ENCODE data around the gene VAV1.
"Not testable (repeated sequence)": the region's sequence is repeated elsewhere in the genome, so short reads cannot be mapped to it uniquely, and the experiment has no call there.

The VAV1 gene

DNA sequence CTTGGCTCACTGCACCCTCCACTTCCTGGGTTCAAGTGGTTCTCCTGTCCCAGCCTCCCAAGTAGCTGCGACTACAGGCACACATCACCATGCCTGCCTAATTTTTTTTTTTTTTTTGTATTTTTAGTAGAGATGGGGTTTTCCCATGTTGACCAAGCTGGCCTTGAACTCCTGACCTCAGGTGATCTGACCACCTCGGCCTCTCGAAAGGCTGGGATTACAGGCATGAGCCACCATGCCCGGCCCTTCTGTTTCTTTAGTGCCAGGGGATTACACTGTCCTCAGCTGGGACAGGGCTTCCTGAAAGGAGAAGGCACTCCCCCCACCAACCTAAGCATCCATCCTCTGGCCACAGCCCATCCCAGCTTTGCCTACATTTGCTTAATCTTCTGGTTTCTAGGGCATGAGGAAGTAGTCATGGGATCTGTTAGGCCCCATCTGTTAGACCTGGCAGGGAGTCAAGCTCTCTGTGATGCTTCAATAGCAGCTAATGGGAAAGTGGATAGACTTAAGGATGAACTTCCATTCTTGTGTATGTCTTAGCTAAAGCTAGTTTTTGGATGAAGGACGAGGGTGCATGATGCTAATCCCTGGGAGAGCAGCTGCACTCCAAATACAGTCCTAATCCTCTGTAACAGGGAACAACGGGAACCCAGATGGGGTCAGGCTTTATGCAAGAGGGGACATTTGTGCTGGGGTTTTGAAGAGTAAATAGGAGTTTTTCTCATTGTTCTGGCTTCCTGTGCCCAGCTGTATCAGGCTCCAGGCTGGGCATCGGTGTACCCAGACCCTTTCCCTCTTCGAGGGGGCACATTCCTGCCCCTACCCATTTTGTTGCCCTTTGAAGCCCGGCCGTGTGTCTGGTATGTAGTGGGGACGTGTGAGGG, 2.6 kb downstream of the VAV1 start:
- no peaks in the 10 kb centered on the region for H3K79me2 ChIP-seq (ENCODE audit: control insufficient read depth, insufficient read depth, low read length, unreplicated experiment)
- no peak overlapping the region for H3K4me3 ChIP-seq (ENCODE audit: low read depth, low read length)
- H3K36me3 ChIP-seq (ENCODE audit: insufficient read depth, low read length), result no peaks in the 10 kb centered on the region
- no peaks in the 10 kb centered on the region for H3K27me3 ChIP-seq (ENCODE audit: insufficient read depth, low read length)
- H2AFZ ChIP-seq (ENCODE audit: low read length, unreplicated experiment), result no peak overlapping the region
- H3K4me1 ChIP-seq (ENCODE audit: control insufficient read depth, insufficient read depth, low read length, unreplicated experiment), result no peaks in the 10 kb centered on the region
- H3K27ac ChIP-seq (ENCODE audit: low read depth, low read length), result no peak overlapping the region

DNA sequence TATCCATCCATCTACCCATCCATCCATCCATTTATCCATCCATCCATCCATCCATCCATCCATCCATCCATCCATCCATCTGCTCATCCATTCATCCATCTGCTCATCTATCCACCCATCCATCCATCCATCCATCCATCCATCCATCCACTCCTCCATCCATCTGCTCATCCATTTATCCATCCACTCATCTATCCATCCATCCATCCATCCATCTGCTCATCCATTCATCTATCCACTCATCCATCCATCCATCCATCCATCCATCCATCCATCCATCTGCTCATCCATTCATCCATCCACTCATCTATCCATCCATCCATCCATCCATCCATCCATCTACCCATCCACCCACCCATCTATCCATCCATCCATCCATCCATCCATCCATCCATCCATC, 3.5 kb downstream of the VAV1 start:
- H3K27ac ChIP-seq (ENCODE audit: low read depth, low read length); H3K36me3 ChIP-seq (ENCODE audit: insufficient read depth, low read length); H3K4me1 ChIP-seq (ENCODE audit: control insufficient read depth, insufficient read depth, low read length, unreplicated experiment); H2AFZ ChIP-seq (ENCODE audit: low read length, unreplicated experiment); H3K79me2 ChIP-seq (ENCODE audit: control insufficient read depth, insufficient read depth, low read length, unreplicated experiment); H3K27me3 ChIP-seq (ENCODE audit: insufficient read depth, low read length); H3K4me3 ChIP-seq (ENCODE audit: low read depth, low read length): not testable (repeated sequence)

DNA sequence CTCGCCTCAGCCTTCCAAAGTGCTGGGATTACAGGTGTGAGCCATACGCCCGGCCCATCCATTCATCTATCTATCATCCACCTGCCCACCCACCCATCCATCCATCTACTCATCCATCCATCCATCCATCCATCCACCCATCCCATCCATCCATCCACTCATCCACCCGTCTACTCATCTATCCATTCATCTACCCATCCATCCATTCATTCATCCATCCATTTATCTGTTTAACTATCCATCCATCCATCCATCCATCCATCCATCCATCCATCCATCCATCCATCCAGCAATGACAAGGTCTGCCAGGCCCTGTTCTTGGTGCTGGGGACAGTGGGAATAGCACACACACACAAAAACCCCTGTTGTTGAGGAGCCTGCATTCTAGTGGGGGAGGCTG, 4.5 kb downstream of the VAV1 start:
- Histone ChIP-seq H3K27me3 (ENCODE audit: insufficient read depth, low read length) (no peaks in the 10 kb centered on the region), H3K27ac (ENCODE audit: low read depth, low read length) (no peak overlapping the region), H3K4me3 (ENCODE audit: low read depth, low read length) (no peak overlapping the region), H3K79me2 (ENCODE audit: control insufficient read depth, insufficient read depth, low read length, unreplicated experiment) (no peaks in the 10 kb centered on the region), H3K36me3 (ENCODE audit: insufficient read depth, low read length) (no peaks in the 10 kb centered on the region), H3K4me1 (ENCODE audit: control insufficient read depth, insufficient read depth, low read length, unreplicated experiment) (no peaks in the 10 kb centered on the region), H2AFZ (ENCODE audit: low read length, unreplicated experiment) (no peak overlapping the region)

DNA sequence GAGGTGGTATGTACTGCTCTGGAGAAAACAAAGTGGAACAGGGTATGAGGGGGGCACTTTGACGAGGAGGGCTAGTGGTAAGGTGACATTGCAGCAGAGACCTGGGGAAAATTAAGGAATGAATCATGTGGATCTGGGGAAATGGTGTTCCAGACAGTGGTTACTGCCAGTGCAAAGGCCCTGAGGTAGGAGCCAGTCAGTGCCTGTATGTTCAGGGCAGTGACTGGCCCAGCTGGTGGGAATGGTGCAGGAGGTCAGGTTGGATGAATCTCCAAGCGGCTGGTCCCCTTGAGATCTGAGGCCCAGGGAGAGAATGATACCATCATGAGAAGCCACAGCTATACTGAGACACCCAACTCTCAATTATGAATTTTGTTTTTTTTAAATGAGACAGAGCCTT, 4.9 kb downstream of the VAV1 start:
- Histone ChIP-seq H3K79me2 (ENCODE audit: control insufficient read depth, insufficient read depth, low read length, unreplicated experiment) (no peaks in the 10 kb centered on the region), H2AFZ (ENCODE audit: low read length, unreplicated experiment) (no peak overlapping the region), H3K27ac (ENCODE audit: low read depth, low read length) (no peak overlapping the region), H3K36me3 (ENCODE audit: insufficient read depth, low read length) (no peaks in the 10 kb centered on the region), H3K4me3 (ENCODE audit: low read depth, low read length) (no peak overlapping the region), H3K4me1 (ENCODE audit: control insufficient read depth, insufficient read depth, low read length, unreplicated experiment) (no peaks in the 10 kb centered on the region), H3K27me3 (ENCODE audit: insufficient read depth, low read length) (no peaks in the 10 kb centered on the region)

DNA sequence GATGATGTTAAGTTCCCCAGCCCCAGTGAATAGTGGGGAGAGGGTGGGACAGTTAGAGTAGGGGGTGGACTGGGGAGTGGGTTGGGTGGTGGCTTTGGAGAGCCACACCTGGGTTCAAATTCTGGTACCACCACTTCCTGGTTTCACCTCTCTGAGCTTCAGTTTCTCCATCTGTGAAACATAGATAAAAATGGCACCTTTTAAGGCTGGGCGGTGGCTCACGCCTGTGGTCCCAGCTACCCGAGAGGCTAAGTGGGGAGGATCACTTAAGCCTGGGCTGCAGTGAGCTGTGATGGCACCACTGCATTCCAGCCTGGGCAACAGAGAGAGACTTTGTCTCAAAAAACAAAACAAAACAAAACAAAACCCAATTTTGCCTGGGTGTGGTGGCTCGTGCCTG, 5.9 kb downstream of the VAV1 start:
- H3K4me3 ChIP-seq (ENCODE audit: low read depth, low read length), result no peak overlapping the region
- H3K27ac ChIP-seq (ENCODE audit: low read depth, low read length), result no peak overlapping the region
- no peaks in the 10 kb centered on the region for H3K27me3 ChIP-seq (ENCODE audit: insufficient read depth, low read length)
- no peaks in the 10 kb centered on the region for H3K36me3 ChIP-seq (ENCODE audit: insufficient read depth, low read length)
- H3K79me2 ChIP-seq (ENCODE audit: control insufficient read depth, insufficient read depth, low read length, unreplicated experiment), result no peaks in the 10 kb centered on the region
- no peak overlapping the region for H2AFZ ChIP-seq (ENCODE audit: low read length, unreplicated experiment)
- H3K4me1 ChIP-seq (ENCODE audit: control insufficient read depth, insufficient read depth, low read length, unreplicated experiment), result no peaks in the 10 kb centered on the region

DNA sequence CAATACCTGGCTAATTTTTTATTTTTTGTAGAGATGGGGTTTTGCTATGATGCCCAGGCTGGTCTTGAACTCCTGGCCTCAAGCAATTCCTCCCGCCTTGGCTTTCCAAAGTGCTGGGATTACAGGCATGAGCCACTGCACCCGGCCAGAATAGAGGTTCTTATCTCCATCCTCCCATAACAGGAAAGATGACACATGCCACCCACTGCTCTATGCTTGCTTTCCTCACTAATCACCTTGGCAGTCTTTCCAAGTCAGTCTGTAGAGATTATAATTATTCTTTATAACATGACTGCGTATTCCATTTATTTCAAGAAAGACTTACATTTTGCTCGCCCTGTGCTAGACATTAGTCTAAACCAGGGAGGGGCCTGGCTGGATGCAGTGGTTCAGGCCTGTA, 6.7 kb downstream of the VAV1 start:
- H3K79me2 ChIP-seq (ENCODE audit: control insufficient read depth, insufficient read depth, low read length, unreplicated experiment), result no peaks in the 10 kb centered on the region
- H3K36me3 ChIP-seq (ENCODE audit: insufficient read depth, low read length), result no peaks in the 10 kb centered on the region
- H3K27me3 ChIP-seq (ENCODE audit: insufficient read depth, low read length), result no peaks in the 10 kb centered on the region
- H3K4me1 ChIP-seq (ENCODE audit: control insufficient read depth, insufficient read depth, low read length, unreplicated experiment), result no peaks in the 10 kb centered on the region
- H3K4me3 ChIP-seq (ENCODE audit: low read depth, low read length), result no peak overlapping the region
- H2AFZ ChIP-seq (ENCODE audit: low read length, unreplicated experiment), result no peak overlapping the region
- H3K27ac ChIP-seq (ENCODE audit: low read depth, low read length), result no peak overlapping the region

DNA sequence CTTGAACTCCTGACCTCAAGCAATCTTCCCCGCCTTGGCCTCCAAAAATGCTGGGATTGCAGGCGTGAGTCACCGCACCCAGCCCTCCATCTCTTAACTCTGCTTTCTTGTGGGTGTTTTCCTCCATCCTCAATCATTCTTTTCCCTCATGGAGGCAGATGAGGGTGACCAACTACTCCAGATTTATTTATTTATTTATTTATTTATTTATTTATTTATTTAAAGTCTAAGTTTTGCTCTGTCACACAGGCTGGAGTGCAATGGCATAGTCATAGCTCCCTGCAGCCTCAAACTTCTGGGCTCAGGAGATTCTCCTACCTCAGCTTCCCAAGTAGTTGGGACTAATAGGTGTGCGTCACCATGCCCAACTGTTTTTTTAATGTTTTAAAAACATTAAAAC, 14.9 kb downstream of the VAV1 start:
- Histone ChIP-seq H3K4me1 (ENCODE audit: control insufficient read depth, insufficient read depth, low read length, unreplicated experiment) (no peaks in the 10 kb centered on the region), H3K79me2 (ENCODE audit: control insufficient read depth, insufficient read depth, low read length, unreplicated experiment) (no peaks in the 10 kb centered on the region), H2AFZ (ENCODE audit: low read length, unreplicated experiment) (no peak overlapping the region), H3K27ac (ENCODE audit: low read depth, low read length) (no peak overlapping the region), H3K36me3 (ENCODE audit: insufficient read depth, low read length) (no peaks in the 10 kb centered on the region), H3K4me3 (ENCODE audit: low read depth, low read length) (no peak overlapping the region), H3K27me3 (ENCODE audit: insufficient read depth, low read length) (peaks cover 6% of the 10 kb centered on the region; the same call in 1 of the 2 replicates)

DNA sequence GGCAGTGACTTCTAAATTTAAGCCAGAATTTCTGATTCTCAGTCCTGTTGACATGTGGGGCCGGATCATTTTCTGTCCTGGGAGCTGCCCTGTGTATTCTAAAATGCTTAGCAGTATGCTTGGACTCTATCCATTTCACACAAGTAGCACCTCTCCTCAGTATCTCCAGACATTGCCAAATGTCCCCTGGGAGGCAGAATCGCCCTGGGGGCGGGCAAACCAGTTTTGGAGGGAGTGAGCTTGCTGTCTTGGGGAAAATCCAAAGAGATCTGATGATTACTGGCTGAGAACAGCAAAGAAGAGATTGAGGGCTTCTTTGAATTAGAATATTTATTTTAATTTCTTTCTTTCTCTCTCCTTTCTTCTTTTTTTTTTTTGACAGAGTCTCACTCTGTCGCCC, 16.4 kb downstream of the VAV1 start:
- peaks cover 6% of the 10 kb centered on the region; the same call in 1 of the 2 replicates for H3K27me3 ChIP-seq (ENCODE audit: insufficient read depth, low read length)
- no peaks in the 10 kb centered on the region for H3K36me3 ChIP-seq (ENCODE audit: insufficient read depth, low read length)
- no peak overlapping the region for H2AFZ ChIP-seq (ENCODE audit: low read length, unreplicated experiment)
- H3K79me2 ChIP-seq (ENCODE audit: control insufficient read depth, insufficient read depth, low read length, unreplicated experiment), result no peaks in the 10 kb centered on the region
- H3K4me1 ChIP-seq (ENCODE audit: control insufficient read depth, insufficient read depth, low read length, unreplicated experiment), result no peaks in the 10 kb centered on the region
- no peak overlapping the region for H3K4me3 ChIP-seq (ENCODE audit: low read depth, low read length)
- no peak overlapping the region for H3K27ac ChIP-seq (ENCODE audit: low read depth, low read length)

DNA sequence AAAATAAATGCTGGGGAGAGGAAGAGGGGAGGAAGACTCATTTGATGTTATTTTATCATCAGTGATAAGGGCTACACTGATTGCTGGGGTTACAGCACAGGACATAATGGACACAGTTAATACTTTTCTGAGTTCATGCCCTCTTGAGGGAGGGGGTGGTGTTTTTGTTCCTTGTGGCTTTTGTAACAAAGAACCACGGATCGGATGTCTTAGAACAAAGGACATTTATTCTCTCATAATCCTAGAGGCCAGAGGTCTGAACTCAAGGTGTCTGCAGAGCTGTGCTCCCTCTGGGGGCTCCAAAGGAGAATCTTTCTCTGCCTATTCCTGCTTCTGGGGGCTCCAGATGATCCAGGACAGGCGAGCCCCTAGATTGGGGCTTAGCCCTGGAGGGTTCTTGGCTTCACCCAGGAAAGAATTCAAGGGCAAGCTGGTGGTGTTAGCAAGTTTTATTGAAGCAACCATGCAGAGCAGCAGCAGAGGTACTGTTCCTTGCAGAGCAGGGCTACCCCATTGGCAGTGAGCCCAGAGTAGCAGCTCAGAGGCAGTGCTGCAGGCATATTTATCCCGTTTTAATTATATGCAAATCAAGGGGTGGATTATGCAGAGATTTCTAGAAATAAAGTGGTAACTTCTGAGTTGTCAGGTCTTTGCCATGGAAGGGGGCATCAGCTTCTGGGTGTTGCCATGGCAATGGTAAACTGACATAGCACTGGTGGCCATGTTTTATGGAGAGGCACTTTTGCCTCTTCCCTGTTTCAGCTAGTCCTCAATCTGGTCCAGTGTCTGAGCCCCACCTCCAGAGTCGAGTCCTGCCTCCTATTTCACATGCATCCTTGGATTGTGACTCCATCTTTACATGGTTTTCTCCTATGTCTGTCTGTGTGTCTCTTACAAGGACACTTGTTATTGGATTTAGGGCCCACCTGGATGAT, 18.0 kb downstream of the VAV1 start:
- H3K4me3 ChIP-seq (ENCODE audit: low read depth, low read length), result no peak overlapping the region

DNA sequence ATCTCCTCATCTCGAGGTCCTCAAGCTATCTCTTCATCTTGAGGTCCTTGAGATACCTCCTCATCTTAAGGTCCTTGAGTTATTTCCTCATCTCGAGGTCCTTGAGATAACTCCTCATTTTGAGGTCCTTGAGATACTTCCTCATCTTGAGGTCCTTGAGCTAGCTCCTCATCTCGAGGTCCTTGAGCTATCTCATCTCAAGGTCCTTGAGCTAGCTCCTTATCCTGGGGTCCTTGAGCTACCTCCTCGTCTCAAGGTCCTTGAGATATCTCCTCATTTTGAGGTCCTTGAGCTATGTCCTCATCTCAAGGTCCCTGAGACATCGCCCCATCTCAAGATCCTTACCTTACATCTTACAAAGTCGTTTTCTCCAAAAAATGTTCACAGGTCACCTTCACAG, 18.7 kb downstream of the VAV1 start:
- Histone ChIP-seq H3K4me1 (ENCODE audit: control insufficient read depth, insufficient read depth, low read length, unreplicated experiment) (no peaks in the 10 kb centered on the region), H3K4me3 (ENCODE audit: low read depth, low read length) (no peak overlapping the region), H3K36me3 (ENCODE audit: insufficient read depth, low read length) (no peaks in the 10 kb centered on the region), H3K27ac (ENCODE audit: low read depth, low read length) (no peak overlapping the region), H3K79me2 (ENCODE audit: control insufficient read depth, insufficient read depth, low read length, unreplicated experiment) (no peaks in the 10 kb centered on the region), H2AFZ (ENCODE audit: low read length, unreplicated experiment) (no peak overlapping the region), H3K27me3 (ENCODE audit: insufficient read depth, low read length) (peaks cover 6% of the 10 kb centered on the region; the same call in 1 of the 2 replicates)

More for the DNA sequence above, 18.0 kb downstream of the VAV1 start:
- Histone ChIP-seq H3K27me3 (ENCODE audit: insufficient read depth, low read length) (peaks cover 6% of the 10 kb centered on the region; the same call in 1 of the 2 replicates), H2AFZ (ENCODE audit: low read length, unreplicated experiment) (no peak overlapping the region), H3K36me3 (ENCODE audit: insufficient read depth, low read length) (no peaks in the 10 kb centered on the region), H3K27ac (ENCODE audit: low read depth, low read length) (no peak overlapping the region), H3K4me1 (ENCODE audit: control insufficient read depth, insufficient read depth, low read length, unreplicated experiment) (no peaks in the 10 kb centered on the region), H3K79me2 (ENCODE audit: control insufficient read depth, insufficient read depth, low read length, unreplicated experiment) (no peaks in the 10 kb centered on the region)

All from ACC112 (cell line).